VCaP (cell line): Measurements from ENCODE around the gene ARPP19.
"Not testable (repeated sequence)": the region's sequence is repeated elsewhere in the genome, so short reads cannot be mapped to it uniquely, and the experiment has no call there.

Experiments
- H3K27ac ChIP-seq: fragments of 450-650 bp; 2 replicates; pipeline ENCODE4 v1.5.1; 2017
- CTCF ChIP-seq: fragments of 450-650 bp; conservative IDR thresholded peaks from 2 replicates; pipeline ENCODE4 v1.5.1; 2017; ENCODE audit warnings: mild to moderate bottlenecking, moderate library complexity

ARPP19 gene

GRCh38 chr15:52558196-52558595 is 10.6 kb downstream of the ARPP19 start:
- no peak overlapping the region for H3K27ac ChIP-seq

GRCh38 chr15:52557274-52557641 is 11.6 kb downstream of the ARPP19 start:
- no peak for TF ChIP-seq CTCF
- H3K27ac ChIP-seq = no peak overlapping the region

More at GRCh38 chr15:52558196-52558595, 10.6 kb downstream of the ARPP19 start:
- no peak for TF ChIP-seq CTCF

- no peak overlapping the region for H3K27ac ChIP-seq
- no peak for TF ChIP-seq CTCF
Observed at GRCh38 chr15:52556524-52557273, 12.1 kb downstream of the ARPP19 start.

- no peak overlapping the region for H3K27ac ChIP-seq
- TF ChIP-seq CTCF = no peak
Observed at GRCh38 chr15:52552303-52552702, 16.5 kb downstream of the ARPP19 start.

- TF ChIP-seq CTCF = no peak
- H3K27ac ChIP-seq = no peak overlapping the region
Observed at GRCh38 chr15:52551762-52552161, 17.1 kb downstream of the ARPP19 start.

- H3K27ac ChIP-seq = not testable (repeated sequence)
Observed at GRCh38 chr15:52551186-52551585, 17.6 kb downstream of the ARPP19 start.

- no peak overlapping the region for H3K27ac ChIP-seq
- no peak for TF ChIP-seq CTCF
Observed at GRCh38 chr15:52546031-52546751, 22.6 kb downstream of the ARPP19 start.
